BLaER1 (cell line): ENCODE data around the gene PRRC2B.
"Not testable (repeated sequence)": the region's sequence is repeated elsewhere in the genome, so short reads cannot be mapped to it uniquely, and the experiment has no call there.

Experiments
- H3K27ac ChIP-seq: shearing (Covaris generic); formaldehyde crosslinking; 2 replicates; pipeline ENCODE4 v1.8.1; 2022
- H3K27me3 ChIP-seq: shearing (Covaris generic); formaldehyde crosslinking; 2 replicates; pipeline ENCODE4 v1.8.1; 2022
- H3K36me3 ChIP-seq: shearing (Covaris generic); formaldehyde crosslinking; 2 replicates; pipeline ENCODE4 v1.8.1; 2022
- H3K4me1 ChIP-seq: shearing (Covaris generic); formaldehyde crosslinking; 2 replicates; pipeline ENCODE4 v1.8.1; 2022
- H3K4me2 ChIP-seq: shearing (Covaris generic); formaldehyde crosslinking; 2 replicates; pipeline ENCODE4 v1.8.1; 2022
- H3K4me3 ChIP-seq: shearing (Covaris generic); formaldehyde crosslinking; 2 replicates; pipeline ENCODE4 v1.8.1; 2022
- H3K9ac ChIP-seq: shearing (Covaris generic); formaldehyde crosslinking; 2 replicates; pipeline ENCODE4 v1.8.1; 2022
- H3K9me3 ChIP-seq: shearing (Covaris generic); formaldehyde crosslinking; 2 replicates; pipeline ENCODE4 v1.8.1; 2022
- H4K20me1 ChIP-seq: shearing (Covaris generic); formaldehyde crosslinking; 2 replicates; pipeline ENCODE4 v1.8.1; 2022
- Cebpa-rat ChIP-seq: shearing (Covaris generic); IDR thresholded peaks from 2 replicates; pipeline ENCODE4 v1.8.1; 2022

Gene PRRC2B

GRCh38 chr9:131464354-131465000 lies 70.6 kb downstream of the PRRC2B start:
- no peak overlapping the region for H3K9ac ChIP-seq
- H3K4me1 ChIP-seq = no peaks in the 10 kb centered on the region
- H3K9me3 ChIP-seq = no peaks in the 10 kb centered on the region
- H3K4me2 ChIP-seq = no peak overlapping the region
- H3K36me3 ChIP-seq = peaks cover 100% of the 10 kb centered on the region
- no peaks in the 10 kb centered on the region for H3K27me3 ChIP-seq
- no peak overlapping the region for H3K4me3 ChIP-seq
- TF ChIP-seq Cebpa-rat = no peak
- H3K27ac ChIP-seq = no peak overlapping the region
- peaks cover 100% of the 10 kb centered on the region for H4K20me1 ChIP-seq

DNA sequence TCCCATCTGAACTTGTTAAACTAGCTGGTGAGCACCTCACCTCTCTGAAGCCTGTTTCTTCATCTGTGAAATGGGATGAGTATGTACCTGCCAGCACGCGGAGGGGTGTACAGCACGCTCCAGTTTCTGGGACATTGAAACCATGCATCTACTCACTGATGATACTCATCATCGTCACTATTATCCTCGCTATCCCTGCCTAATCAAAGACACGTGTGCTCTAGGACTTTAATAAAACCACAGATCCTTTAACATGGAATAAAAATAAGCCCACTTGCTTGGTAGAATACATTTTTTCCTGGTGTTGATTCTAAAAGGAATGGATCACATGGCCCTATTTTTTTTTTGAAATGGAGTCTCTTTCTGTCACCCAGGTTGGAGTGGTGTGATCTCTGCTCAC lies 71.5 kb downstream of the PRRC2B start:
- Histone ChIP-seq H4K20me1 (peaks cover 100% of the 10 kb centered on the region), H3K4me2 (no peak overlapping the region), H3K36me3 (peaks cover 100% of the 10 kb centered on the region), H3K9me3 (no peaks in the 10 kb centered on the region), H3K4me1 (no peaks in the 10 kb centered on the region), H3K27ac (no peak overlapping the region), H3K9ac (no peak overlapping the region), H3K27me3 (no peaks in the 10 kb centered on the region), H3K4me3 (no peak overlapping the region)
- no peak for TF ChIP-seq Cebpa-rat

DNA sequence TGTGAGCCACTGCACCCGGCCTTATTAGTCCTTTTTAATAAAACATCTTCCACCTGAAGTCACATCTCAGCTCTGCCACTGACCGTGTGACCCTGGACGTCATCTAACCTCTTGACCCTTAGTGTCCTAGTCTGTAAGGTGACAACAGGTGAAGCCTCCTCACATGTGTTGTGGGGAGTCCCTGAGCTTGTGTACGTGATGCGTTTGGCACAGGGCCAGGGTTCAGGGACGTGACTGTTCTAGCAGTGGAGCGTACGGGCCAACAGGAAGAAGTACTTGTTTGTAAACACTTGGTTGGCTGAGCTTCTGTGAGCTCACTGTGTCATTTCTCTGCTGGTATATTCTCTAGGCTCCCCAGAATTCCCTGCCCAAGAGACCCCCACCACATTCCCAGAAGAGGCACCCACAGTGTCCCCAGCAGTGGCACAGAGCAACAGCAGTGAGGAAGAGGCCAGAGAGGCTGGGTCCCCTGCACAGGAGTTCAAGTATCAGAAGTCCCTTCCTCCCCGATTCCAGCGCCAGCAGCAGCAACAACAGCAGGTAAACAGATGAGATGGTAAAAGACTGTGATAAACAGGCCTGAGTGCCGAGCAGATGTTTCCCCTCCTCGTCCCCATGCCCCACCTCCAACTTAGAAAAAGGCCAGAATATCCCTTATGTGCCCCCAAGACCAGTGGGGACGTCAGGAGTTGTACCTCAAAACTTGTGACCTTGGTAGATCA lies 73.5 kb downstream of the PRRC2B start:
- H3K27ac ChIP-seq = no peak overlapping the region
- TF ChIP-seq Cebpa-rat = no peak
- no peaks in the 10 kb centered on the region for H3K9me3 ChIP-seq
- H3K4me2 ChIP-seq = no peak overlapping the region
- no peaks in the 10 kb centered on the region for H3K27me3 ChIP-seq
- H3K4me3 ChIP-seq = no peak overlapping the region
- H4K20me1 ChIP-seq = peaks cover 100% of the 10 kb centered on the region
- H3K9ac ChIP-seq = no peak overlapping the region
- peaks cover 100% of the 10 kb centered on the region for H3K36me3 ChIP-seq
- no peaks in the 10 kb centered on the region for H3K4me1 ChIP-seq

GRCh38 chr9:131468031-131468430 lies 74.1 kb downstream of the PRRC2B start:
- no peaks in the 10 kb centered on the region for H3K4me1 ChIP-seq
- H3K4me3 ChIP-seq = no peak overlapping the region
- H4K20me1 ChIP-seq = peaks cover 100% of the 10 kb centered on the region
- no peak for TF ChIP-seq Cebpa-rat
- no peaks in the 10 kb centered on the region for H3K9me3 ChIP-seq
- no peak overlapping the region for H3K4me2 ChIP-seq
- no peak overlapping the region for H3K27ac ChIP-seq
- no peak overlapping the region for H3K9ac ChIP-seq
- peaks cover 100% of the 10 kb centered on the region for H3K36me3 ChIP-seq
- H3K27me3 ChIP-seq = no peaks in the 10 kb centered on the region

- Histone ChIP-seq H3K4me2 (no peak overlapping the region), H3K9ac (no peak overlapping the region), H3K4me3 (no peak overlapping the region), H4K20me1 (peaks cover 100% of the 10 kb centered on the region), H3K27me3 (no peaks in the 10 kb centered on the region), H3K4me1 (no peaks in the 10 kb centered on the region), H3K27ac (no peak overlapping the region), H3K9me3 (no peaks in the 10 kb centered on the region), H3K36me3 (peaks cover 100% of the 10 kb centered on the region)
- TF ChIP-seq Cebpa-rat = no peak
These were observed 75.5 kb downstream of the PRRC2B start for GRCh38 chr9:131469356-131469755.

DNA sequence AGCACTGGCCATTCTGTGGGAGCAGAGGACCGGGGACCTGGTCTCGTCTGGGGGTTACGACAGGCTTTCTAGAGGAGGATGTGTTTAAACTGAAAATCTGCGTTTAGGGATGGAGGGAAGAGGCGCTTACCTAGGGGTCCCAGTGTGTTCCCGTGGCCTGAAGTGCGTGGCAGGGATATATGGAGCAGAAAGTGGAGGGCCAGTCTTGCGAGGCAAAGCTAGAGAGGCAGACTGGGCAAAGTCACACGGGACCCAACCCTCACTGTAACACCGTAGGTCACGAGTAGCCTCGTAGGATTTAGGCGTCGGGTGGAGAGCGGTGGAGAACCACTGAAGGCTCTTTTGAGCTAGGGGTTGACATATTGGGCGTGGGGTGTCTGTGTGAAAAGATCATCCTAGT lies 76.1 kb downstream of the PRRC2B start:
- H3K4me2 ChIP-seq = no peak overlapping the region
- no peak overlapping the region for H3K4me3 ChIP-seq
- no peak overlapping the region for H3K9ac ChIP-seq
- peaks cover 100% of the 10 kb centered on the region for H3K36me3 ChIP-seq
- no peaks in the 10 kb centered on the region for H3K9me3 ChIP-seq
- H3K4me1 ChIP-seq = no peaks in the 10 kb centered on the region
- peaks cover 100% of the 10 kb centered on the region for H4K20me1 ChIP-seq
- no peaks in the 10 kb centered on the region for H3K27me3 ChIP-seq
- H3K27ac ChIP-seq = no peak overlapping the region
- TF ChIP-seq Cebpa-rat = no peak

GRCh38 chr9:131470581-131470991 lies 76.7 kb downstream of the PRRC2B start:
- H3K4me2 ChIP-seq = no peak overlapping the region
- H3K27ac ChIP-seq = no peak overlapping the region
- no peaks in the 10 kb centered on the region for H3K4me1 ChIP-seq
- H3K36me3 ChIP-seq = peaks cover 100% of the 10 kb centered on the region
- TF ChIP-seq Cebpa-rat = no peak
- no peaks in the 10 kb centered on the region for H3K27me3 ChIP-seq
- H3K9ac ChIP-seq = no peak overlapping the region
- H4K20me1 ChIP-seq = peaks cover 100% of the 10 kb centered on the region
- H3K9me3 ChIP-seq = no peaks in the 10 kb centered on the region
- H3K4me3 ChIP-seq = no peak overlapping the region

- H3K9me3 ChIP-seq, H3K4me3 ChIP-seq, H3K4me2 ChIP-seq, H3K27me3 ChIP-seq, H3K9ac ChIP-seq, H3K27ac ChIP-seq, H3K4me1 ChIP-seq: not testable (repeated sequence)
- Histone ChIP-seq H4K20me1 (peaks cover 100% of the 10 kb centered on the region), H3K36me3 (peaks cover 100% of the 10 kb centered on the region)
These were observed 78.2 kb downstream of the PRRC2B start for GRCh38 chr9:131472085-131472484.

- H3K4me2 ChIP-seq = no peak overlapping the region
These were observed 79.5 kb downstream of the PRRC2B start for GRCh38 chr9:131473198-131473885.

DNA sequence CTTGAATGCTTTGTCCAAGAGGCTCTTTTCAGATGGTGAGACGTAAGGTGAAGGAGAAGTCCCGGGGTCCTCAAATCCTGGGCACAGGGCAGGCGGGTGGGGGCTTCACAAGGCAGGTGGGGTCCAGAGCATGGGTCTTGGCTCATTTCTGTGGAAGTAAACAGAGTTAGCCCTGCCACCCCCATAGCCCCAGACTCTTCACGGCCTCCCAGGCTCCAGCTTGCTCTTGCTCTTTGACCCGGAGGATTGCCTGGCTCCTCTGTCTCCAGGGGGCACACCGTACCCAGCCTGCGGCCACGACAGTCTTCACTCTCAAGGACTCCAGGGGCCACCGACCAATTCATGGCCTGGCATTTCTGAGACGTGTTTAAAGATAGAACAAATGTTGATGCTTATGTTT lies 80.0 kb downstream of the PRRC2B start:
- Histone ChIP-seq H3K36me3 (peaks cover 100% of the 10 kb centered on the region), H3K9ac (no peak overlapping the region), H4K20me1 (peaks cover 100% of the 10 kb centered on the region), H3K9me3 (no peaks in the 10 kb centered on the region), H3K27me3 (no peaks in the 10 kb centered on the region), H3K4me1 (no peaks in the 10 kb centered on the region), H3K4me2 (no peak overlapping the region), H3K27ac (no peak overlapping the region), H3K4me3 (no peak overlapping the region)
- TF ChIP-seq Cebpa-rat = no peak

More at GRCh38 chr9:131473198-131473885, 79.5 kb downstream of the PRRC2B start:
- peaks cover 100% of the 10 kb centered on the region for H3K36me3 ChIP-seq
- no peak overlapping the region for H3K4me3 ChIP-seq
- no peaks in the 10 kb centered on the region for H3K4me1 ChIP-seq
- TF ChIP-seq Cebpa-rat = no peak
- H3K27ac ChIP-seq = no peak overlapping the region
- H3K9me3 ChIP-seq = no peaks in the 10 kb centered on the region
- no peaks in the 10 kb centered on the region for H3K27me3 ChIP-seq
- H3K9ac ChIP-seq = no peak overlapping the region
- peaks cover 100% of the 10 kb centered on the region for H4K20me1 ChIP-seq
